ENCODE measurements around the gene GPSM3.

The GPSM3 gene

GRCh38 chr6:32173051-32173727 lies 19.3 kb downstream of the GPSM3 start:
- DNase-seq (ENCODE audit: low read depth): no peak

GRCh38 chr6:32171234-32171633 lies 21.2 kb downstream of the GPSM3 start:
- DNase-seq (ENCODE audit: low read depth): no peak

GRCh38 chr6:32170294-32170693 lies 22.1 kb downstream of the GPSM3 start:
- DNase-seq (ENCODE audit: low read depth): no peak

GRCh38 chr6:32168807-32169591 lies 23.4 kb downstream of the GPSM3 start:
- no peak for DNase-seq (ENCODE audit: low read depth)

GRCh38 chr6:32168350-32168749 lies 24.1 kb downstream of the GPSM3 start:
- DNase-seq (ENCODE audit: low read depth): no peak

- DNase-seq (ENCODE audit: low read depth): no peak
Observed at GRCh38 chr6:32167761-32168262, 24.6 kb downstream of the GPSM3 start.

- DNase-seq (ENCODE audit: low read depth): no peak
Observed at GRCh38 chr6:32167154-32167760, 25.2 kb downstream of the GPSM3 start.

- DNase-seq (ENCODE audit: low read depth): no peak
Observed at GRCh38 chr6:32166411-32167061, 25.9 kb downstream of the GPSM3 start.

GRCh38 chr6:32164295-32164694 lies 28.1 kb downstream of the GPSM3 start, which contains the start of gene EGFL8:
Gene EGFL8 (plus strand): TSS chr6:32164595. CDS start chr6:32166166, 1,571 bp downstream.
- DNase-seq (ENCODE audit: low read depth): no peak

- no peak for DNase-seq (ENCODE audit: low read depth)
Observed at GRCh38 chr6:32163559-32164258, 28.7 kb downstream of the GPSM3 start.

- no peak for DNase-seq (ENCODE audit: low read depth)
Observed at GRCh38 chr6:32158052-32158451, 34.4 kb downstream of the GPSM3 start.

GRCh38 chr6:32156891-32157290 lies 35.6 kb downstream of the GPSM3 start:
- no peak for DNase-seq (ENCODE audit: low read depth)

- peak; percentile 46 for DNase-seq (ENCODE audit: low read depth)
Observed at GRCh38 chr6:32154514-32155161, 37.8 kb downstream of the GPSM3 start.

GRCh38 chr6:32153564-32154513 lies 38.6 kb downstream of the GPSM3 start, which contains the start of gene PPT2:
Gene PPT2 (plus strand): TSS chr6:32154141. CDS start chr6:32154595, 454 bp downstream.
- peak; percentile 78 for DNase-seq (ENCODE audit: low read depth)

GRCh38 chr6:32152769-32153563 lies 39.5 kb downstream of the GPSM3 start:
- DNase-seq (ENCODE audit: low read depth): no peak

GRCh38 chr6:32151863-32152768 lies 40.3 kb downstream of the GPSM3 start, which contains the start of gene PRRT1:
Gene PRRT1 (minus strand): TSS chr6:32151939. CDS start chr6:32151827, 112 bp downstream.
- DNase-seq (ENCODE audit: low read depth): no peak

- no peak for DNase-seq (ENCODE audit: low read depth)
Observed at GRCh38 chr6:32151181-32151862, 41.1 kb downstream of the GPSM3 start.

Measured in activated T-cell treated with anti-CD3 and anti-CD28 coated beads for 48 hours (primary cell).